ENCODE results near the gene DCST1. TPM values are rescaled to one million over a fixed set of nuclear protein-coding genes. Genes with fewer than 3 reads are reported as not detected.
A peak's percentile ranks its signal among the peaks of the same experiment; 100 is the strongest.
"Not testable (repeated sequence)": the region's sequence is repeated elsewhere in the genome, so short reads cannot be mapped to it uniquely, and the experiment has no call there.

DCST1 gene, protein sequence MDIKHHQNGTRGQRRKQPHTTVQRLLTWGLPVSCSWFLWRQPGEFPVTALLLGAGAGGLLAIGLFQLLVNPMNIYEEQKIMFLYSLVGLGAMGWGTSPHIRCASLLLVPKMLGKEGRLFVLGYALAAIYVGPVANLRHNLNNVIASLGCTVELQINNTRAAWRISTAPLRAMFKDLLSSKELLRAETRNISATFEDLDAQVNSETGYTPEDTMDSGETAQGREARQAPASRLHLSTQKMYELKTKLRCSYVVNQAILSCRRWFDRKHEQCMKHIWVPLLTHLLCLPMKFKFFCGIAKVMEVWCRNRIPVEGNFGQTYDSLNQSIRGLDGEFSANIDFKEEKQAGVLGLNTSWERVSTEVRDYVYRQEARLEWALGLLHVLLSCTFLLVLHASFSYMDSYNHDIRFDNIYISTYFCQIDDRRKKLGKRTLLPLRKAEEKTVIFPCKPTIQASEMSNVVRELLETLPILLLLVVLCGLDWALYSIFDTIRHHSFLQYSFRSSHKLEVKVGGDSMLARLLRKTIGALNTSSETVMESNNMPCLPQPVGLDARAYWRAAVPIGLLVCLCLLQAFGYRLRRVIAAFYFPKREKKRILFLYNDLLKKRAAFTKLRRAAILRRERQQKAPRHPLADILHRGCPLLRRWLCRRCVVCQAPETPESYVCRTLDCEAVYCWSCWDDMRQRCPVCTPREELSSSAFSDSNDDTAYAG
- total RNA-seq (2021): 0.15 TPM in 1 of 3 replicates, not detected in the others
- percentile 8 among the genes with signal in this experiment for Bru-seq, nascent RNA
- long read RNA-seq, experiment 1, partial matches to known transcripts: 0 of 2 reads
- long read RNA-seq, experiment 1, other reads (novel, unspliced or antisense): 2 of 2 reads
- long read RNA-seq, experiment 2: 0 reads
- long read RNA-seq, experiment 3: 0 reads

DNA sequence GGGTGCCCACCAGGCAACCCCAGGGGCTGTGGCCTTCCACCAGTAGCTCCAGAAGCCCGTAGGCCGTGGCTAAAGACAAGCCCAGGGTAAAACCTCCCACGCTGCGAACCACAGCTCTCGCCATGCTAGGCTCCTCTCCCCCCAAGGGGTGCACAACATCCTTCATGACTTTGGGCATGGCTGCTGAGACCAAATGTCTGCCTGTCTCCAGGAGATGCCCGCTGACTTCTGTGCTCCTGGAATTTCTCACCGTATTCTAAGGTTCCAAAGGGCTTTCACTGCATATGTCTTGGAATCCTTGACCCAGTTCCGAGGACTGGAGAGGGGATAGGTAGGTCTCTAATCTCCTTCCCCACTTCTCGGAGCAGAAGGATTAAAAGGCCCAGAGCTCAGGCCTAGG, at the start of gene DCST1, which contains the start of gene DCST2:
TSS of gene DCST1 (plus strand) at position 301 of the 400 bp plus-strand sequence. CDS start 213 bp downstream, outside the sequence.
TSS of gene DCST2 (minus strand) at position 258 of the 400 bp plus-strand sequence. CDS start at position 178, 80 bp downstream.
- Mint-ChIP-seq H3K27me3 (ENCODE audit: low read depth) (peaks cover 11% of the 10 kb centered on the region; the same call in 1 of the 2 replicates), H3K4me3 (no peak within 1 kb of the TSS), H3K36me3 (no peaks in the 10 kb centered on the region), H3K4me1 (no peaks in the 10 kb centered on the region), H3K9me3 (no peaks in the 10 kb centered on the region), H3K27ac (no peak within 1 kb of the TSS)
- DNase-seq (ENCODE audit: low spot score) (no peak), ATAC-seq (no peak)
- ChIA-PET CTCF (interaction anchor here (1.5 to 4.0 kb wide), 5 partner anchors 11 to 51 kb away, joined by 3 to 15 read pairs (median 7); partner anchors contain the start of gene ADAM15), POLR2A (no interaction called here)
- TF ChIP-seq, protein P1, sequence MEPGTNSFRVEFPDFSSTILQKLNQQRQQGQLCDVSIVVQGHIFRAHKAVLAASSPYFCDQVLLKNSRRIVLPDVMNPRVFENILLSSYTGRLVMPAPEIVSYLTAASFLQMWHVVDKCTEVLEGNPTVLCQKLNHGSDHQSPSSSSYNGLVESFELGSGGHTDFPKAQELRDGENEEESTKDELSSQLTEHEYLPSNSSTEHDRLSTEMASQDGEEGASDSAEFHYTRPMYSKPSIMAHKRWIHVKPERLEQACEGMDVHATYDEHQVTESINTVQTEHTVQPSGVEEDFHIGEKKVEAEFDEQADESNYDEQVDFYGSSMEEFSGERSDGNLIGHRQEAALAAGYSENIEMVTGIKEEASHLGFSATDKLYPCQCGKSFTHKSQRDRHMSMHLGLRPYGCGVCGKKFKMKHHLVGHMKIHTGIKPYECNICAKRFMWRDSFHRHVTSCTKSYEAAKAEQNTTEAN (CRISPR knock-in tag; IDR thresholded peaks at IDR 0.05): no peak

DNA sequence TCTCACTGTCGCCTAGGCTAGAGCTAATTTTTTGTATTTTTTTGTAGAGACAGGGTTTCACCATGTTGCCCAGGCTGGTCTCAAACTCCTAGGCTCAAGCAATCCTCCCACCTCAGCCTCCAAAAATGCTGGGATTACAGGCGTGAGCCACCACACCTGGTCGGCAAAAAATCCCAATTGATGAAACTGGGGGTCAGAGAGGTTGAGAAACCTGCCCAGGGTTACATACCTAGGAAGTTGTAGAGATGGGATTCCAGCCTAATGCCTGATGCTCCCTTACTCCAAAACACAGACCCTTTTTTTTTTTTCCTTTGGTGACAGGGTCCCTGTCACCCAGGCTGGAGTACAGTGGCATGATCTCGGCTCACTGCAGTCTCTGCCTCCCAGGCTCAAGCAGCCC, 46.9 kb upstream of the DCST1 start:
- not testable (repeated sequence) for H3K27me3 Mint-ChIP-seq (ENCODE audit: low read depth); H3K9me3 Mint-ChIP-seq
- POLR2A ChIA-PET: interaction anchor here (0.7 to 1.2 kb wide), 2 partner anchors 14 to 16 kb away, joined by 3 to 7 read pairs; partner anchors contain the start of gene SHC1

DNA sequence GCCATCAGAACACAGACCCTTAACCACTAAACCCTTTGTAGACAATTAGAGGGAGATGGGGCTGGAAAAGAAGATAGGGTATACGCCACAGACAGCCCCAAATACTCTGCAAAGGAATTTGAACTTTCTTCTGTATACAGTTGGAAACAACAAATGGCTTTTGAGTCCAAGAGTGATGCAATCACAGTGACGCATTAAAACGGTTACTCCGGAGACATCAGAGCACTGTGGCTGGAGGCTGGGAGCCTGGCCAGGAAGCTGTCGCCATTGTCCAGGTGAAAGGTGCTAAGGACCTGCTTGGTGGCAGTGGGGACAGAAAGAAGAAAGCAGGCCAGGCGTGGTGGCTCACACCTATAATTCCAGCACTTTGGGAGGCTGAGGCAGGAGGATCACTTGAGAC, 46.3 kb upstream of the DCST1 start:
- DNase-seq (ENCODE audit: low spot score) (no peak), ATAC-seq (no peak)
- CTCF ChIA-PET: interaction anchor here (2.6 kb wide), 1 partner anchor 12 kb away, joined by 12 read pairs; no protein-coding TSS in a partner anchor
- Mint-ChIP-seq H3K4me3 (no peak overlapping the region), H3K4me1 (peaks cover 7% of the 10 kb centered on the region), H3K36me3 (peaks cover 26% of the 10 kb centered on the region), H3K9me3 (no peaks in the 10 kb centered on the region), H3K27ac (no peak overlapping the region), H3K27me3 (ENCODE audit: low read depth) (no peaks in the 10 kb centered on the region)
- POLR2A ChIA-PET: interaction anchor here (0.7 to 1.3 kb wide), 2 partner anchors 14 to 16 kb away, joined by 3 to 4 read pairs; partner anchors contain the start of gene SHC1
- TF ChIP-seq ZNF416 (CRISPR knock-in tag; IDR thresholded peaks at IDR 0.05) (no peak), GABPB1 (CRISPR knock-in tag; IDR thresholded peaks at IDR 0.05) (0 out of 2 replicates have a peak, but pooled peaks have one; percentile 32)

More for the DNA sequence above, 46.9 kb upstream of the DCST1 start:
- H3K4me3 Mint-ChIP-seq; H3K4me1 Mint-ChIP-seq; ATAC-seq; DNase-seq (ENCODE audit: low spot score); H3K27ac Mint-ChIP-seq: not testable (repeated sequence)
- H3K36me3 Mint-ChIP-seq: peaks cover 26% of the 10 kb centered on the region
- CTCF ChIA-PET: interaction anchor here (2.6 kb wide), 1 partner anchor 13 kb away, joined by 12 read pairs; no protein-coding TSS in a partner anchor

DNA sequence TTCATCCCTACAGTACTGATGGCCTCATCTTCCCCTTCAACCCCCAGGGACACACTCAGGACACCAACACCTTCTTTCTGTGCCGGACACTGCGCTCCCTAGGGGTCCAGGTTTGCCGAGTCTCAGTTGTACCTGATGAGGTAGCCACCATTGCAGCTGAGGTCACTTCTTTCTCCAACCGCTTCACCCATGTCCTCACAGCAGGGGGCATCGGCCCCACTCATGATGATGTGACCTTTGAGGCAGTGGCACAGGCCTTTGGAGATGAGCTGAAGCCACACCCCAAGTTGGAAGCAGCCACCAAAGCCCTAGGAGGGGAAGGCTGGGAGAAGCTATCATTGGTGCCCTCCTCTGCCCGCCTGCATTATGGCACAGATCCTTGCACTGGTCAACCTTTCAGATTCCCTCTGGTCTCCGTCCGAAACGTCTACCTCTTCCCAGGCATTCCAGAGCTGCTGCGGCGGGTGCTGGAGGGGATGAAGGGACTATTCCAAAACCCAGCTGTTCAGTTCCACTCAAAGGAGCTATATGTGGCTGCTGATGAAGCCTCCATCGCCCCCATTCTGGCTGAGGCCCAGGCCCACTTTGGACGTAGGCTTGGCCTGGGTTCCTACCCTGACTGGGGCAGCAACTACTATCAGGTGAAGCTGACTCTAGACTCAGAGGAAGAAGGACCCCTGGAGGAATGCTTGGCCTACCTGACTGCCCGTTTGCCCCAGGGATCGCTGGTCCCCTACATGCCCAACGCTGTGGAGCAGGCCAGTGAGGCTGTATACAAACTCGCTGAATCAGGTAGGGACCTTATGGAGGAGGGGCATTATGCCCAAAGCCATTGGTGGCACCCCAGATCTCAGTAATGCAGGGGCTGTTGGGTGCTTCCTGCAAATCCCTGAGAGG, 45.3 kb upstream of the DCST1 start:
- no peak for DNase-seq (ENCODE audit: low spot score)
- CTCF ChIA-PET: interaction anchor here (1.2 to 2.6 kb wide), 2 partner anchors 11 to 30 kb away, joined by 4 to 12 read pairs; no protein-coding TSS in a partner anchor
- no peaks in the 10 kb centered on the region for H3K27me3 Mint-ChIP-seq (ENCODE audit: low read depth)
- peaks cover 14% of the 10 kb centered on the region for H3K4me1 Mint-ChIP-seq
- H3K27ac Mint-ChIP-seq: no peak overlapping the region
- POLR2A ChIA-PET: interaction anchor here (1.3 kb wide), 1 partner anchor 17 kb away, joined by 4 read pairs; the partner anchor contains the start of gene SHC1
- ATAC-seq: no peak
- H3K36me3 Mint-ChIP-seq: peaks cover 26% of the 10 kb centered on the region
- no peak overlapping the region for H3K4me3 Mint-ChIP-seq
- no peaks in the 10 kb centered on the region for H3K9me3 Mint-ChIP-seq
- TF ChIP-seq MXD4 (CRISPR knock-in tag; IDR thresholded peaks at IDR 0.05; ENCODE audit: borderline replicate concordance) (no peak), ZNF219 (CRISPR knock-in tag; IDR thresholded peaks at IDR 0.05; ENCODE audit: borderline replicate concordance) (no peak)
- TF ChIP-seq, protein P2, sequence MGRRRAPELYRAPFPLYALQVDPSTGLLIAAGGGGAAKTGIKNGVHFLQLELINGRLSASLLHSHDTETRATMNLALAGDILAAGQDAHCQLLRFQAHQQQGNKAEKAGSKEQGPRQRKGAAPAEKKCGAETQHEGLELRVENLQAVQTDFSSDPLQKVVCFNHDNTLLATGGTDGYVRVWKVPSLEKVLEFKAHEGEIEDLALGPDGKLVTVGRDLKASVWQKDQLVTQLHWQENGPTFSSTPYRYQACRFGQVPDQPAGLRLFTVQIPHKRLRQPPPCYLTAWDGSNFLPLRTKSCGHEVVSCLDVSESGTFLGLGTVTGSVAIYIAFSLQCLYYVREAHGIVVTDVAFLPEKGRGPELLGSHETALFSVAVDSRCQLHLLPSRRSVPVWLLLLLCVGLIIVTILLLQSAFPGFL (CRISPR knock-in tag; IDR thresholded peaks at IDR 0.05; ENCODE audit: borderline replicate concordance): no peak
- TF ChIP-seq, protein P3, sequence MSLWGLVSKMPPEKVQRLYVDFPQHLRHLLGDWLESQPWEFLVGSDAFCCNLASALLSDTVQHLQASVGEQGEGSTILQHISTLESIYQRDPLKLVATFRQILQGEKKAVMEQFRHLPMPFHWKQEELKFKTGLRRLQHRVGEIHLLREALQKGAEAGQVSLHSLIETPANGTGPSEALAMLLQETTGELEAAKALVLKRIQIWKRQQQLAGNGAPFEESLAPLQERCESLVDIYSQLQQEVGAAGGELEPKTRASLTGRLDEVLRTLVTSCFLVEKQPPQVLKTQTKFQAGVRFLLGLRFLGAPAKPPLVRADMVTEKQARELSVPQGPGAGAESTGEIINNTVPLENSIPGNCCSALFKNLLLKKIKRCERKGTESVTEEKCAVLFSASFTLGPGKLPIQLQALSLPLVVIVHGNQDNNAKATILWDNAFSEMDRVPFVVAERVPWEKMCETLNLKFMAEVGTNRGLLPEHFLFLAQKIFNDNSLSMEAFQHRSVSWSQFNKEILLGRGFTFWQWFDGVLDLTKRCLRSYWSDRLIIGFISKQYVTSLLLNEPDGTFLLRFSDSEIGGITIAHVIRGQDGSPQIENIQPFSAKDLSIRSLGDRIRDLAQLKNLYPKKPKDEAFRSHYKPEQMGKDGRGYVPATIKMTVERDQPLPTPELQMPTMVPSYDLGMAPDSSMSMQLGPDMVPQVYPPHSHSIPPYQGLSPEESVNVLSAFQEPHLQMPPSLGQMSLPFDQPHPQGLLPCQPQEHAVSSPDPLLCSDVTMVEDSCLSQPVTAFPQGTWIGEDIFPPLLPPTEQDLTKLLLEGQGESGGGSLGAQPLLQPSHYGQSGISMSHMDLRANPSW (CRISPR knock-in tag; conservative IDR thresholded peaks at IDR 0.05; ENCODE audit: low read depth): no peak
- TF ChIP-seq, protein P4, sequence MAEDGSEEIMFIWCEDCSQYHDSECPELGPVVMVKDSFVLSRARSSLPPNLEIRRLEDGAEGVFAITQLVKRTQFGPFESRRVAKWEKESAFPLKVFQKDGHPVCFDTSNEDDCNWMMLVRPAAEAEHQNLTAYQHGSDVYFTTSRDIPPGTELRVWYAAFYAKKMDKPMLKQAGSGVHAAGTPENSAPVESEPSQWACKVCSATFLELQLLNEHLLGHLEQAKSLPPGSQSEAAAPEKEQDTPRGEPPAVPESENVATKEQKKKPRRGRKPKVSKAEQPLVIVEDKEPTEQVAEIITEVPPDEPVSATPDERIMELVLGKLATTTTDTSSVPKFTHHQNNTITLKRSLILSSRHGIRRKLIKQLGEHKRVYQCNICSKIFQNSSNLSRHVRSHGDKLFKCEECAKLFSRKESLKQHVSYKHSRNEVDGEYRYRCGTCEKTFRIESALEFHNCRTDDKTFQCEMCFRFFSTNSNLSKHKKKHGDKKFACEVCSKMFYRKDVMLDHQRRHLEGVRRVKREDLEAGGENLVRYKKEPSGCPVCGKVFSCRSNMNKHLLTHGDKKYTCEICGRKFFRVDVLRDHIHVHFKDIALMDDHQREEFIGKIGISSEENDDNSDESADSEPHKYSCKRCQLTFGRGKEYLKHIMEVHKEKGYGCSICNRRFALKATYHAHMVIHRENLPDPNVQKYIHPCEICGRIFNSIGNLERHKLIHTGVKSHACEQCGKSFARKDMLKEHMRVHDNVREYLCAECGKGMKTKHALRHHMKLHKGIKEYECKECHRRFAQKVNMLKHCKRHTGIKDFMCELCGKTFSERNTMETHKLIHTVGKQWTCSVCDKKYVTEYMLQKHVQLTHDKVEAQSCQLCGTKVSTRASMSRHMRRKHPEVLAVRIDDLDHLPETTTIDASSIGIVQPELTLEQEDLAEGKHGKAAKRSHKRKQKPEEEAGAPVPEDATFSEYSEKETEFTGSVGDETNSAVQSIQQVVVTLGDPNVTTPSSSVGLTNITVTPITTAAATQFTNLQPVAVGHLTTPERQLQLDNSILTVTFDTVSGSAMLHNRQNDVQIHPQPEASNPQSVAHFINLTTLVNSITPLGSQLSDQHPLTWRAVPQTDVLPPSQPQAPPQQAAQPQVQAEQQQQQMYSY (CRISPR knock-in tag; IDR thresholded peaks at IDR 0.05): no peak
- TF ChIP-seq, protein P5, sequence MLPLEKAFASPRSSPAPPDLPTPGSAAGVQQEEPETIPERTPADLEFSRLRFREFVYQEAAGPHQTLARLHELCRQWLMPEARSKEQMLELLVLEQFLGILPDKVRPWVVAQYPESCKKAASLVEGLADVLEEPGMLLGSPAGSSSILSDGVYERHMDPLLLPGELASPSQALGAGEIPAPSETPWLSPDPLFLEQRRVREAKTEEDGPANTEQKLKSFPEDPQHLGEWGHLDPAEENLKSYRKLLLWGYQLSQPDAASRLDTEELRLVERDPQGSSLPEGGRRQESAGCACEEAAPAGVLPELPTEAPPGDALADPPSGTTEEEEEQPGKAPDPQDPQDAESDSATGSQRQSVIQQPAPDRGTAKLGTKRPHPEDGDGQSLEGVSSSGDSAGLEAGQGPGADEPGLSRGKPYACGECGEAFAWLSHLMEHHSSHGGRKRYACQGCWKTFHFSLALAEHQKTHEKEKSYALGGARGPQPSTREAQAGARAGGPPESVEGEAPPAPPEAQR (CRISPR knock-in tag; IDR thresholded peaks at IDR 0.05): no peak
